ENCODE measurements around the gene PTPRC.

Gene PTPRC

GRCh38 chr1:198772626-198773025 lies 133.8 kb downstream of the PTPRC start:
- no peaks in the 10 kb centered on the region for H3K9me3 ChIP-seq (ENCODE audit: control insufficient read depth, low read length)
- no peaks in the 10 kb centered on the region for H3K36me3 ChIP-seq (ENCODE audit: control insufficient read depth in 1 of 2, insufficient read depth in 2 of 2, low read depth in 1 of 2, low read length in 2 of 2)
- no peak overlapping the region for H2AFZ ChIP-seq (ENCODE audit: low read depth, low read length)
- H3K4ac ChIP-seq (ENCODE audit: low read depth in 1 of 2, low read length in 2 of 2), result no peak overlapping the region
- no peak overlapping the region for H2BK120ac ChIP-seq (ENCODE audit: low read depth, low read length)
- no peak overlapping the region for H3K14ac ChIP-seq (ENCODE audit: low read length in 2 of 2)
- no peak for DNase-seq
- no peak overlapping the region for H3K23ac ChIP-seq (ENCODE audit: low read length in 2 of 2)
- H3K27ac ChIP-seq (ENCODE audit: low read length, poor library complexity, severe bottlenecking), result no peak overlapping the region
- H3K4me3 ChIP-seq (ENCODE audit: insufficient read depth in 1 of 2, low read depth in 1 of 2, low read length in 2 of 2), result no peak overlapping the region
- H3K18ac ChIP-seq (ENCODE audit: low read depth in 1 of 2, low read length in 2 of 2), result no peak overlapping the region
- no peak overlapping the region for H4K91ac ChIP-seq (ENCODE audit: low read length)
- no peaks in the 10 kb centered on the region for H3K79me1 ChIP-seq (replicated peaks; ENCODE audit: low read length, poor library complexity, severe bottlenecking)
- H2AK5ac ChIP-seq (ENCODE audit: low read length, severe bottlenecking), result no peak overlapping the region
- no peak overlapping the region for H3K9ac ChIP-seq (ENCODE audit: low read length)
- peaks cover 3% of the 10 kb centered on the region for H3K4me1 ChIP-seq (ENCODE audit: control insufficient read depth, insufficient read depth, low read depth, low read length)
- no peak overlapping the region for H3K4me2 ChIP-seq (ENCODE audit: low read length, poor library complexity, severe bottlenecking)
- no peak overlapping the region for H2BK5ac ChIP-seq (ENCODE audit: low read depth, low read length, poor library complexity, severe bottlenecking)
- H2BK15ac ChIP-seq (ENCODE audit: low read depth, poor library complexity, severe bottlenecking), result no peak overlapping the region
- no peak overlapping the region for H4K8ac ChIP-seq (ENCODE audit: low read length)
- H3K27me3 ChIP-seq (ENCODE audit: control insufficient read depth in 1 of 2, insufficient read depth in 1 of 2, low read length in 2 of 2), result peaks cover 0 to 13% of the 10 kb centered on the region in 2 experiments
- H2BK12ac ChIP-seq (ENCODE audit: low read length in 2 of 2), result no peak overlapping the region

DNA sequence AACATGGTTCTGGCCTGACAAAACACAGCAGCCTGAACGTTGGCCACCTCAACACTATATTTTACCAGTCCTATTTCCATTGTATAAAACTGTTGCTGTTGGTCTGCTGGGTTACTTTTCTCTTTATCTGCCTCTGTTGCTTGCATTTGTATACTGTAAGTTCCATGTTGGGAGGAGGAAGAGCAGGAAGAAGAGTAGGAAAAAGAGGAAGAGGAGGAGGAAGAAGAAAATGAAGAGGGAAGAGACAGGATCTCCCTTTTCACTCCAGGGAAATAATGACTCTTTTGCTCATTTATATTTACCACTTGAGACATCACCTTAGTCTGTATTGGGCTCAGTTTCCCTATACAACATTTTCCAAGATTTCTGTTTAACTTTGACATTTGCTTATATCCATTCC lies 134.2 kb downstream of the PTPRC start:
- no peak overlapping the region for H3K14ac ChIP-seq (ENCODE audit: low read length in 2 of 2)

DNA sequence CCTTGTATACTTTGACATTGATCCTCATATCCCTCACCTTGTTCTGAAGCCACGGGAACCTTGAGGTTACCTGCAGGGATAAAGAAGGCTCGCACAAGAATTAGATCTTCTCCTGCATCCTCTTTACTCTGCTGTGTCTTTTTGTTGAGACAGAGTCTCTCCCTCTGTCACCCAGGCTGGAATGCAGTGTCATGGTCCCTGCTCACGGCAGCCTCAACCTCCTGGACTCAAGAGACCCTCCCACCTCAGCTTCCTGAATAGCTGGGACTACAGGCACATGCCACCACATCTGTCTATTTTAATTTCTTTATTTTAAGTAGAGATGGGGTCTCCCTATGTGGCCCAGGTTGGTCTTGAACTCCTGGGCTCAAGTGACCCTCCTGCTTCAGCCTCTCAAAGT lies 134.7 kb downstream of the PTPRC start:
- Histone ChIP-seq H3K23ac (ENCODE audit: low read length in 2 of 2) (no peak overlapping the region), H3K14ac (ENCODE audit: low read length in 2 of 2) (peak overlapping the region in 1 of 2 experiments; percentile 75), H3K9me3 (ENCODE audit: control insufficient read depth, low read length) (no peaks in the 10 kb centered on the region), H4K91ac (ENCODE audit: low read length) (no peak overlapping the region), H2BK15ac (ENCODE audit: low read depth, poor library complexity, severe bottlenecking) (peak overlapping the region; percentile 39), H2BK120ac (ENCODE audit: low read depth, low read length) (no peak overlapping the region), H2BK5ac (ENCODE audit: low read depth, low read length, poor library complexity, severe bottlenecking) (no peak overlapping the region), H3K4me2 (ENCODE audit: low read length, poor library complexity, severe bottlenecking) (no peak overlapping the region), H3K9ac (ENCODE audit: low read length) (no peak overlapping the region), H3K27me3 (ENCODE audit: control insufficient read depth in 1 of 2, insufficient read depth in 1 of 2, low read length in 2 of 2) (peaks cover 0 to 13% of the 10 kb centered on the region in 2 experiments), H3K27ac (ENCODE audit: low read length, poor library complexity, severe bottlenecking) (no peak overlapping the region), H3K79me1 (replicated peaks; ENCODE audit: low read length, poor library complexity, severe bottlenecking) (no peaks in the 10 kb centered on the region), H3K18ac (ENCODE audit: low read depth in 1 of 2, low read length in 2 of 2) (peak overlapping the region in 1 of 2 experiments; percentile 82), H4K8ac (ENCODE audit: low read length) (no peak overlapping the region), H2AFZ (ENCODE audit: low read depth, low read length) (no peak overlapping the region), H3K36me3 (ENCODE audit: control insufficient read depth in 1 of 2, insufficient read depth in 2 of 2, low read depth in 1 of 2, low read length in 2 of 2) (no peaks in the 10 kb centered on the region), H2BK12ac (ENCODE audit: low read length in 2 of 2) (peak overlapping the region in 1 of 2 experiments; percentile 95), H3K4ac (ENCODE audit: low read depth in 1 of 2, low read length in 2 of 2) (peak overlapping the region in 1 of 2 experiments; percentile 46), H3K4me3 (ENCODE audit: insufficient read depth in 1 of 2, low read depth in 1 of 2, low read length in 2 of 2) (no peak overlapping the region), H3K4me1 (ENCODE audit: control insufficient read depth, insufficient read depth, low read depth, low read length) (peaks cover 5% of the 10 kb centered on the region), H2AK5ac (ENCODE audit: low read length, severe bottlenecking) (no peak overlapping the region)
- 96% methylated on average over 3 of the region's 3 CpGs for WGBS
- DNase-seq, result no peak

More for the DNA sequence above, 134.2 kb downstream of the PTPRC start:
- no peak for DNase-seq
- Histone ChIP-seq H3K79me1 (replicated peaks; ENCODE audit: low read length, poor library complexity, severe bottlenecking) (no peaks in the 10 kb centered on the region), H3K4me2 (ENCODE audit: low read length, poor library complexity, severe bottlenecking) (no peak overlapping the region), H3K27ac (ENCODE audit: low read length, poor library complexity, severe bottlenecking) (no peak overlapping the region), H2BK5ac (ENCODE audit: low read depth, low read length, poor library complexity, severe bottlenecking) (no peak overlapping the region), H3K4me3 (ENCODE audit: insufficient read depth in 1 of 2, low read depth in 1 of 2, low read length in 2 of 2) (no peak overlapping the region), H2BK120ac (ENCODE audit: low read depth, low read length) (no peak overlapping the region), H2BK15ac (ENCODE audit: low read depth, poor library complexity, severe bottlenecking) (no peak overlapping the region), H3K4ac (ENCODE audit: low read depth in 1 of 2, low read length in 2 of 2) (peak overlapping the region in 1 of 2 experiments; percentile 46), H2AFZ (ENCODE audit: low read depth, low read length) (no peak overlapping the region), H3K18ac (ENCODE audit: low read depth in 1 of 2, low read length in 2 of 2) (no peak overlapping the region), H3K23ac (ENCODE audit: low read length in 2 of 2) (no peak overlapping the region), H2AK5ac (ENCODE audit: low read length, severe bottlenecking) (no peak overlapping the region), H3K27me3 (ENCODE audit: control insufficient read depth in 1 of 2, insufficient read depth in 1 of 2, low read length in 2 of 2) (peaks cover 0 to 13% of the 10 kb centered on the region in 2 experiments), H4K91ac (ENCODE audit: low read length) (no peak overlapping the region), H3K9me3 (ENCODE audit: control insufficient read depth, low read length) (no peaks in the 10 kb centered on the region), H4K8ac (ENCODE audit: low read length) (no peak overlapping the region), H2BK12ac (ENCODE audit: low read length in 2 of 2) (no peak overlapping the region), H3K9ac (ENCODE audit: low read length) (no peak overlapping the region), H3K4me1 (ENCODE audit: control insufficient read depth, insufficient read depth, low read depth, low read length) (peaks cover 3% of the 10 kb centered on the region), H3K36me3 (ENCODE audit: control insufficient read depth in 1 of 2, insufficient read depth in 2 of 2, low read depth in 1 of 2, low read length in 2 of 2) (no peaks in the 10 kb centered on the region)
- WGBS, result no CpG with 5 or more reads among the region's 1 CpG

DNA sequence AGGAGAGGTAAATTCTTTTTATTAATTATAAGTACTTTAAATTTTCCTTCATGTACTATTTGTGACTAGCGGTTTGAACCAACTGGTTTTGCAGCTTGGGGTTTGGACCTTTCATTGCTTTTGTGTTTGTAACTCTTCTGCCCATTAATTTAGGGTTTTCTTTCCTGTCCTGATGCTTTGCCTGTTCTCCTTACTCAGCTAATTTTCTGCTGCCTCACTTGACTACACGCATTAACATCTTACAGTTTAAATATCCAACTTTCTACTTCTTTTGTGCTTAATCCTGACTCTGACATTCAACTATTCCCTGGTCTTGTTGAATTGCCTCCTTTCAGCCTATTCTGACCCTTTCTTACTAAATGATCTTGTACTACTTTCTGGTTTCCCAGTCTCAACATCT lies 135.6 kb downstream of the PTPRC start:
- no peak overlapping the region for H2BK120ac ChIP-seq (ENCODE audit: low read depth, low read length)
- peak overlapping the region in 1 of 2 experiments; percentile 28 for H2BK12ac ChIP-seq (ENCODE audit: low read length in 2 of 2)
- no peaks in the 10 kb centered on the region for H3K79me1 ChIP-seq (replicated peaks; ENCODE audit: low read length, poor library complexity, severe bottlenecking)
- H3K27me3 ChIP-seq (ENCODE audit: control insufficient read depth in 1 of 2, insufficient read depth in 1 of 2, low read length in 2 of 2), result peaks cover 0 to 13% of the 10 kb centered on the region in 2 experiments
- no peak overlapping the region for H2AFZ ChIP-seq (ENCODE audit: low read depth, low read length)
- H3K9ac ChIP-seq (ENCODE audit: low read length), result no peak overlapping the region
- H3K27ac ChIP-seq (ENCODE audit: low read length, poor library complexity, severe bottlenecking), result no peak overlapping the region
- no peak overlapping the region for H4K8ac ChIP-seq (ENCODE audit: low read length)
- H4K91ac ChIP-seq (ENCODE audit: low read length), result no peak overlapping the region
- H3K4me2 ChIP-seq (ENCODE audit: low read length, poor library complexity, severe bottlenecking), result no peak overlapping the region
- no peak overlapping the region for H2BK5ac ChIP-seq (ENCODE audit: low read depth, low read length, poor library complexity, severe bottlenecking)
- H3K14ac ChIP-seq (ENCODE audit: low read length in 2 of 2), result no peak overlapping the region
- DNase-seq, result no peak
- no peak overlapping the region for H2BK15ac ChIP-seq (ENCODE audit: low read depth, poor library complexity, severe bottlenecking)
- H3K4me1 ChIP-seq (ENCODE audit: control insufficient read depth, insufficient read depth, low read depth, low read length), result peaks cover 5% of the 10 kb centered on the region
- no peak overlapping the region for H3K23ac ChIP-seq (ENCODE audit: low read length in 2 of 2)
- no peaks in the 10 kb centered on the region for H3K9me3 ChIP-seq (ENCODE audit: control insufficient read depth, low read length)
- H3K4me3 ChIP-seq (ENCODE audit: insufficient read depth in 1 of 2, low read depth in 1 of 2, low read length in 2 of 2), result no peak overlapping the region
- WGBS, result 96% methylated on average over 2 of the region's 2 CpGs
- no peak overlapping the region for H2AK5ac ChIP-seq (ENCODE audit: low read length, severe bottlenecking)
- no peaks in the 10 kb centered on the region for H3K36me3 ChIP-seq (ENCODE audit: control insufficient read depth in 1 of 2, insufficient read depth in 2 of 2, low read depth in 1 of 2, low read length in 2 of 2)
- peak overlapping the region in 1 of 2 experiments; percentile 51 for H3K4ac ChIP-seq (ENCODE audit: low read depth in 1 of 2, low read length in 2 of 2)
- H3K18ac ChIP-seq (ENCODE audit: low read depth in 1 of 2, low read length in 2 of 2), result no peak overlapping the region

Data from mesenchymal stem cell (in vitro differentiated cells and primary cell).